HepG2 (cell line): ENCODE measurements around the gene SND1.

Experiments
- CTCF ChIP-seq: sonication (generic); formaldehyde crosslinking; IDR thresholded peaks from 2 replicates; pipeline ENCODE4 v1.5.0; 2020; ENCODE audit warnings: mild to moderate bottlenecking, missing genetic modification reagents, moderate library complexity
- NR2F2 ChIP-seq: IDR thresholded peaks from 2 replicates; pipeline ENCODE4 v1.6.1; 2012; ENCODE audit warnings: low read depth, inconsistent platforms, borderline replicate concordance
- THAP11 ChIP-seq: IDR thresholded peaks from 2 replicates; pipeline ENCODE4 v1.6.1; 2016; ENCODE audit warnings: missing biosample characterization, missing genetic modification reagents

DNA sequence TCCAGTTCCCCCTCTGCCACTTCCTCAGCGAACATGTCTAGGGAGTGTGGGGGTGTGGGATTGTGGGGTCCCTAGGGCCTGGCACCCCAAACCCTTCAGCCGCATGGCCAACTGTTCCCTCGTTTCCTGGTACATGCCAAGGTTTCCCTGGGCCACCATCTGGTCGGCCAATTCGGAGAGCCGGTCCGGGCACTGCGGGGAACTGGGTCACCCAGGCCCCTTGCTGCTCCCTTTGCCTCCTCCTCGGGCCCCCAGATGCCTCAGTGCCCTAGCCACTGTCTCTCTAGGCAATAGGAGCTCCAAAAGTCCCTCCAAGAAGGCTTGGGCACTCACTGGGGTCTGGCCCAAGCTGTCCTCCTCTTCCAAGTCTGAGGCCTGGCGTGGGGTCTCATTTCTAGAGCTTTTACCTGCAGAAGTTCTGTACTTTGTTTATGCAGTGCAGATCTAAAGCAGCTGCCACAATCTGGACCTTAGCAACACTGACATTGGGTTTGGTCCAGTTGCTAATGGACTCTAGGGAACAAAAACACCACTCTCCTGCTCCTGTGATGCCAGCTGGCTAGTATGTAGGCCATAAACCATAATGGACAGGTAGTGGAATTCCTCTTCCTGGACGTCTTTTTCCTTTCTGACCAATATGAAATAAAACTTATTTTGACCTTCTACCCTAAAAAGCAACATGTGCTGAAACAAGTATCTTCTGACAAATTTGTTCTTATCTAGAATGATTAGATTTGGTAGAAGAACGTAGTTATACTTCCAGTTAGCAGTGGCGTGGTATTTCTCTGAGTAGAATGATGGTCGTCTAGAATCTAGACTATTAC lies 206.3 kb downstream of the SND1 start:
- TF ChIP-seq THAP11 (CRISPR knock-in tag) (no peak), CTCF (CRISPR knock-in tag) (no peak), NR2F2 (no peak)
